ENCODE data around the gene RNPEPL1.

Gene RNPEPL1

DNA sequence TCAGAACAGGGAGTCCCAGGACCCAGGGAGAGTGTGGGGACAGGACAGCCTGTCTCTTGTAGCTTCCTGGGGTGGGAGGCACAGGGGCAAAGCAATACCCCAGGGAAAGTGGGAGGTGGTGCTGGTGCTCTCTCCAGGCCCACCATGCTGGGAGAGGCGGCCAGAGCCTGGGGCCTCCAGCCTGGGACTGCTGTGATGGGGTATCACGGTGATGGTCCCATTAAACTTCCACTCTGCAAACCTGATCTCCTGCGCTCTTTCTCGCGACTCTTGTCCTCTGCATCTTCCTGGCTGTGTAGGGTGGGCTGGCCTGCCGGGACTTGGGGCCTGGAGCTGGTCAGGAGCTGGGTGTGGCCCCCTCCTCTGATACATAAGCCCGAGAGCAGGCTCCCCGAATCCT lies 10.2 kb downstream of the RNPEPL1 start:
- no peak for FAIRE-seq

DNA sequence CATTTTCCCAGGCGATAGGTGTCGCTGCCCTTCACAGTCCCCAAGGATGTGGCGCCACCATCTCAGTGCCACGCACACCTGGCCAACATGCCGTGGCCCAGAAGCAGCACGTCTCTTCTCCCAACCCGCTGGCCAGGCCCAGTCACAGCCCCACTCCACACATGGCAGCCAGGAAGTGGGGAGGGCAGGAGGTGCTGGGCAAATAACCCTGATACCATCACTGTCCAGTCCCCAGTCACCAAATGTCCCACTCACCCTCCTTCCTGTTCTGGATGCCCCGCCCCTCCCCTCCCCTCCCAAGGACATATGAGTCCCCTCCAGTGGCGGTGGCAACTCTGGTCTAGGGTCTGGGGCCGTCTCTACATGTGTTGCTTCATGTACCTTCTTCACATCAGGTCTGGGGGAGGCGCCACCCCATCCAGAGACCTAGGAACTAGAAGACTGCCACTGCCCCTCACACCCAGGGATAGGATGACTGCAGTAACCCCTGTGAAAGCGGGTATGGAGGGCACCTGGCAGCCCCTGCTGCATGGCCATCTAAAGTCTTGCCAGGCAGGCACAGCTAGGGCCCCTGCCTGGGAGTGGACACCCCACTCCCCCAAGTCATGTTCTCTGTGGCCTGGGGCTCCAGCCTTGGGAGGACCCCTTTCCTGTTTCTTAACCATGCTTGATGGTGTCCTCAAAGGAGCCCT lies 10.9 kb downstream of the RNPEPL1 start:
- FAIRE-seq = no peak

DNA sequence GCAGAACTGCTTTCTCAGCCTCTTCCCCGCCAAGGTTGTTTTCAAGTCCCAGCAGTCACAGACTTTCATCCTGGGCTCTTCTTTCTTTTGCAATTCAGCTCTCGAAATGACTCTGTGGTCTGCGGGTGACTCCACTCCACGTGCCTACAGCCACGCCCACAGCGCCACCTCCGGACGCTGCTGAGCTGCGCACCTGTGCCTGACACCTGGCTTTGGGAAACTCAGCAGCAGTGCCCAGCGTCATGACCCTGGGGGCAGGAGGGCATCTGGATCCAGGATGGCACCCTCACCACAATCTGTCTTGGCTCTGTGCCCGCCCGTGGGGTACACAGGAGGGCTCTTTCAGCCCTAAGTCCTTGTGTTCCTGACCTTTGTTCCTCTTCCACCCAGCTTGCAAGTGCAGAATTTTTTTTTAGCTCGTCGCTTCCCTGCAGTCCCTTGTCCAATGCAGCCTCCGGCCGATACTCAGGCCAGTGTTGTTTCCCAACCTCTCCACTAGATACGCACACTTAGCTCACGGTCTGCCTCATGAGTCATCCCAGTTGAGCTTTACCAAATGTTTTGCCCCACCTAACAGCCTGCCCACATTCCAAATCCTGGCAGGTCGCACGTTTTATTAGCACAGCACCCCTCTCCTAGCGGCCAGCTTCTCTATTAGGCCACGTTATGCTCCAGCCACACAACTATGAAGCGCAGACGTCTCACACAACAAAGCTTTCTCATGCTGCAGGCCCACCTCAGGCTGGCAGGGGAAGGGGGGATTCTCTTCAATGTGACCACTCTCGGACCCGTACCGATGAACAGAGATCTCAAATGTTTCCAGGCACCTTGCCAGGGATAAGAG lies 11.7 kb downstream of the RNPEPL1 start:
- FAIRE-seq = no peak

DNA sequence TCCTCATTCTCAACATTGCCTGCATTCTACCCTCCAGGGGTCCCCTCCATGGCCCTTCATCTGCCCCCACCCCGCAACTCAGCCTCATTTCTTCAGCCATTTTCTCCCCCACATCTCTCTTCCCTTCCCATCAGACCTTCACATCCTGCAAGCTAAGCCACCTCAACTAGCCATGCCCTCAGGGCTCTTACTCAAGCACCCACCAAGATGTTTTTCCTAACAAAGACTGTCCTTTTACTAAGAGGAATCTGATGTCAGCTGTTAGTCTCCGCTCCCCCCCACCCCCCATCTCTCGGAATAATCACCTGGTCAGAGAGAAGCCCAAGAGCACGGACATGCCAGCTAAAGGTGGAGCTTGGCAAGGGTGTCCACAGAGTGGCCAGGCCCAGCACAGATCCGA lies 13.5 kb downstream of the RNPEPL1 start:
- no peak for FAIRE-seq

DNA sequence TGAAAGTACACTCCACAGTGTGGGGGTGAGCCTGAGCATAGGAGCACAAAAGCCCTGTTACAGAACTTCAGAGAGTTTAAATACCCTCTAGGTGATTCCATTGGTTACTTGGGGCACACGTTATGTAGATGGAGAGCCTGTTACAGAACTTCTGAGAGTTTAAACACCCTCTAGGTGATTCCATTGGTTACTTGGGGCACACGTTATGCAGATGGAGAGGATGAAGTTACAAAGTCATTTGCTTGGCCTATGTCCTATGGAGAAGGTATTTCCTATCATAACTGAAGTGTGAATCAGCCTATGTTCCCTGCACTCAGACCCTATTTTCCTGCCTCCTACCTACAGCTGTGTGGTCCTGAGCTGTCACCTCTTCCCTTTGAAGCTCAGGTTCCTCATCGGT lies 14.5 kb downstream of the RNPEPL1 start:
- FAIRE-seq = no peak

DNA sequence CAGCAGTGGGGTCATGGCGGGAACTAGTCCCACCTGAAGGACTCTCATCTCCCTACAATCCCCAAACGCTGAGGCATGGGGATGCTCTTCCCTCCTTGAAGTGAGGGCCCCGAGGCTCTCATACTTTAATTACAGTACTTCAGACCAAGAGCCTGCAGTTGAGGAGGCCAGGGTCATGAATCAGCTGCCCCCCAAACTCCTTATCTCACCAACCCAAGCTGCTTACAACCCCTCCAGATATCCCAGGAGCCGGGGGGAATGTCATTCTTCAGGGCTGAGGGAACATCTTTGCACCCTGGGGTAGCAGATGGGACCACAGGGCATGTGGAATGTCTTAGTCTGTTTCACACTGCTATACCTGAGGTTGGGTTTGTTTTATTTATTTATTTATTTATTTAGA lies 15.5 kb downstream of the RNPEPL1 start:
- no peak for FAIRE-seq

DNA sequence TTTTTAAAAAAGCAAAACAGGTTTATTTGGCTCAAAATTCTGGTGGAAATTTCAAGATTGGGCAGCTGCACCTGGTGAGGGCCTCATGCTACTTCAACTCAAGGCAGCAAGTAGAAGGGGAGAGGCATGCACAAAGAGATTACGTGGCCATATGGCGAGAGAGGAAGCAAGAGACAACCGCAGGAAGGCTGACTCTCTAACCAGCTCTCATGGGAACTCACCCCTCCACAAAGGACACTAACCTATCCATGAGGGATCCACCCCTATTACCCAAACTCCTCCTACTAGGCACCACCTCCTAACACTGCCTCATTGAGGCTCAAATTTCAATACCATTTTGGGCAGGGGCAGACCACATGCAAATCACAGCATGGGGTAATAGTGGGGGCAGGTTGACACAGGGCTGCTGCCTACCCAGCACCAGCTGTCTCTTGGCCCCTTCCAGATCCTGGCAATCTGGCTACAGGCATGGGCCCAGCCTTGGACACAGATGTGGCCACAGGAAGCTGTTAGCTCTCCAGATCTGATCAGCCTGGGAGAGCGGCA lies 16.3 kb downstream of the RNPEPL1 start:
- no peak for FAIRE-seq

DNA sequence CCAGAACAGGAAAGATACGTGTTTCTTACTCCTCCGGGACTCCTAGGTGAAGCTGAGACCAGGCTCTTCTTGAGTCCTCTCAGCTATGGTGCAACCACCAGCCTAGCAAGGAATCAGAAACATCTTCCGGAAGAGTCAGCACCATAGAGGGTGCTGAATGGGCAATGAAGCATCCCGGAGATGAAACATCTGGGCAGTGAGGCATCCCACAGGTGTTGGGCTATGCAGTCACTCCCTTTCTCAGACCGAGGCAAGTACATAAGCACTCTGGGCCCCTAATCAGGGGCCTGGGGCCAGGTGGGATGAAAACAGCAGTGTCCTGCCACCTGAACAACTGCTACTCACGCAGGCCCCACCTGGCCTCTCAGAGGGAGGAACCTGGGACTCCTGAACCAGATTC lies 16.8 kb downstream of the RNPEPL1 start:
- no peak for FAIRE-seq

DNA sequence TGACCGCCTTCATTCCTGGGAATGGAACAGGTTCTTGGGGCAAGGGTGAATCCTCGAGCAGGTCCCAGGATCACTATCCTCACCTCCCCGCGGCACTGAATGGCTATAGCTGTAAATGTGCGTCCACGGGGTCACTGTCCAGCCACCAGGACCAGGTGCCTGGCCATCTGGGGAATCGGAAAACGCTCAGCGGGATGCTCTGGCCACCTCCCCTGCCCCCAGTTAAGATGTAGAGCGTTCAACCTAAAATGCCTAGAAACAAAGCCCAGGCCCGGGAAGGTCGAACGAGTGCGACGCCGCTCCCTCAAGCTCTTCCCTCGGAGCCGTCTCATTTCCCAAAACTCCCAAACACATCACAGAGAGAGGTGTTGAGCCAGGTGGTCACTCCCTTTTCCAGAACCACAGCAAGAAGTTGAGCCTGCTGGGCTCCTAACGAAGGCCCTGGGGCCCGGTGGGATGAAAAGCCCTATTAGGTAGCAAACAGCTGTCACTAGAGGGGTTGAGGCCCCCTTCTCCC lies 17.5 kb downstream of the RNPEPL1 start:
- no peak for FAIRE-seq

DNA sequence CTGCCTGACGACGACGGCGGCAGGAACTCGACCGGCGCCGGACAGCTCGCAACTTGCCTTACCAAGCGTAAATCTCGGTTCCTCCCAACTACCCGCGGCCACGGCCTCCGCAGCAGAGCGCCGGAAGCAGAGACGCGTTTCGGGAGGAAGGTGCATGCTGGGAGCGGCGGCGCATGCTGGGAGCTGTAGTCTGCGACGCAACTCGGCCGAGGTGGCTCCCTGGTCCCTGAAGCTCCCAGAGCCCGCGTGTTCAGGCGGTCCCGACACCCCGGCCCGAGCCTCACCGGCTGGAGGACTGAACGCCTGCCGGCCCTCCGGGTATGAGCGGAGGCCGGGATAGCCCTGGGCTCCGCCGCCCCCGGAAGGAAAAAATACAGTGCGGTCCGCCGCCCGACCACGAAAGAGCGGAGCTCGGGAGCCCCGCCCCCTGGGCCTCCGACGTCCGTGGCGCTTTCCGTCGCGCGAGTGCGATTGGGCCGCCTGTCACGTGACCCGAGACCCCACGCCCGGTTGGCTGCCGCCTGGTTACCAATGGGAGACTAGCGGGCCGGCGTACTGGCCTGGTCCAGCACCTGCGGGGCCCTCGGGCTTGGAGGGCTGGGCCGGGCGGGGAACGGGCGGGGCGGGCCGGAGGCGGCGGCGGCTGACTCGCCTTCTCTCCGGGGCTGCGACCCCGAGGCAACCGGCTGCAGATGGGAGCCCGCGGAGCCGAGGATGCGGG lies 18.1 kb downstream of the RNPEPL1 start, which contains the start of gene CAPN10:
Gene CAPN10 (plus strand): TSS at position 537 of the 721 bp plus-strand sequence. CDS start 178 bp downstream, at position 715.
- FAIRE-seq = no peak

DNA sequence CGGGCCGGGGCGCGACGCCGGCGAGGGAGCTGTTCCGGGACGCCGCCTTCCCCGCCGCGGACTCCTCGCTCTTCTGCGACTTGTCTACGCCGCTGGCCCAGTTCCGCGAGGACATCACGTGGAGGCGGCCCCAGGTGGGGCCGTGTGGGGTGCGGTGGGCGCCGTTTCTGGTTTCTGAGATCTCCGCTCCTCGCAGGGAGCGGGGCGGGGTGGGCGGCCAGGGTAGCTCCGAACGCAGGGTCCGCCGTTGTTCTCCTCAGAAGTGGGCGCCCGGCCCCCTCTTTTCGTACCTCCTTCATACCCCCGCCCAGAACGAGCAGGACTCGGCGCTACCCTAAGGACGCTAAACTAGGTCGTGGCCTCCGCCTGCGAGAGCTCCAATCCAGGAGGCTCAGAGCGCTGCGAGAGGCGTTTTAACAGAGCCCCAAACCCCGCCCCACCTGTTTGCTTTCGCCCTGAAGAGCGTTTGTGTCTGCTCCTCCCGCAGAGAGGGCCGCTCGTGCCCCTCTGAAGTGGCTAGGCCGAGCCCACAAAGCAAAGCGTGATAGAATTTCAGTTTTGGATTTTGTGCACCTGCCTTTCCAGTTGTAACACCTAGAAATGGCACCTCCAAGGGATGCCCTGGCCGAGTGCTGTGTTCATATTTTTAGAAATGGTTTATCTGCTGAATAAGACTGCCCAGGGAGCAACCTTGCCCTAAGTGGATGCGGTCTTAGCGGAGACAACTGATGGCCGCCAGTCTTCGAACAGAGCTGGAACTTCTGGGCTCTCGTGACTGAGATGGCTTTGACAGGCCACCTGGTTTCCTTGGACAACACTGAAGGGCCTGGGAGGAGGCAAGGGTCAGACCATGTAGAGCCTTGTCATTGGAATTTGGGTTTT lies 18.9 kb downstream of the RNPEPL1 start:
- no peak for FAIRE-seq

DNA sequence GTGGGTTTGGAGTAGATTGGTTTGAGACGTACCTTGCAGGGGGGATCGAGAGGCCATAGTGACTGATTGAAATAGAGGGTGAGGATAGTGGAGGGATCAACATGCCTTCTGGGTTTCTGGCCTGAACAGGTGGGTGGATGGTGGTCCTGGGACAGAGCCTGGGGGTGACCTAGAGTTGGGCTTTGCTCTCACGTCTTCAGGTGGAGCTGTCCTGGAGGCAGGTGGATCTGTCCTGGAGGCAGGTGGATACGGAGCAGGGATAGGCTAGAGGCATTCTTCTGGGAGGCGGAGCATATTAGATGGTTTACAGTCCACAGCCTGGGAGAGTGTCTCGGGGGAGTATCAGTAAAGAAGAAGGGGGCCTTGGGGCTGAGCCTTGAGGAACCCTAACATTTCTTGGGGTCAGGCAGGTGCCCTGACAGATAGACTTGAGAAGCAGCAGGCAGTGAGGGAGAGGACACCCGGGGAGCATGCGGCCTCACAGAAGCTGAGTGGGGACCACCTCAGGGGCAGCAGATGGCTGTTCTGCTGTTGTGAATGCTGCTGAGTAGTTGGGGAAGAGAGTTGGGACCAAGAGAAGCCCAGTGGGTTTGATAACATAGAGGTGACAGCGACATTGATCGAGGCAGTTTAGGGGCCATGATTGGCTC lies 19.8 kb downstream of the RNPEPL1 start:
- no peak for FAIRE-seq

DNA sequence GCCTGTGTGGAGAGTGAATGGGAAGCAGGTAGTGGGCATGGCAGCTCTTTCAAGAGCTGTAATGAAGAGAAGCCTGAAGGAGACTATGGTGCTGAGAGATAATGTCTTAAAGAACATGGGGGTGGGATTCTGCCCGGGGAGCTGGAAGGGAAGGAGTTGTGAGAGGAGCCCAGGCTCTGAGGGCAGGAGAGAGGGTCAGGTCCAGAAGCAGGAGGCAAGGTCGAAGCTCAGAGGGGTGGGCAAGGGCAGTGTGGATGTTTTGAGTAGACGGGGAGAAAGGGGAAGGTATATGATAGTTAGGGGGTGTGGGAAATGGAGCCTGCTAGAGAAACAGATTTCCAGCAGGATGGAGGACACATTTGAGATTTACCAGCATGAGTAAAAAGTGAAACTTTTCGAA lies 20.4 kb downstream of the RNPEPL1 start:
- no peak for FAIRE-seq

DNA sequence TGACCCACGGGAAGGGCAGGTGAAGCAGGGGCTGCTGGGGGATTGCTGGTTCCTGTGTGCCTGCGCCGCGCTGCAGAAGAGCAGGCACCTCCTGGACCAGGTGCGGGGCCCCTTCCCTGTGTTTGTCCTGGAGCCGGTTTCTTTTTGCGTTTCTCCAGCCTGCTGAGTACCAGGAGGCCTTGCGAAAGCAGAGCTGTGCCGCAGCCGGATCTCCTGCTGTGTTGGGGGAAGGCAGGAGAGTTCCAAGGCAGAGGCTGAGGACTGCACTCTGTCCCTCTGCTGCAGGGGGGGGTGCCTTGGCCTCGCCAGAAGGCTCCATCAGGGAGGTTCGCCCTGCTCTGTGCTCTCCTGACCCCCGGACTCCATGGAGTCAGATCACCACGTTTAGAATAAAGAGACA lies 21.1 kb downstream of the RNPEPL1 start:
- no peak for FAIRE-seq

DNA sequence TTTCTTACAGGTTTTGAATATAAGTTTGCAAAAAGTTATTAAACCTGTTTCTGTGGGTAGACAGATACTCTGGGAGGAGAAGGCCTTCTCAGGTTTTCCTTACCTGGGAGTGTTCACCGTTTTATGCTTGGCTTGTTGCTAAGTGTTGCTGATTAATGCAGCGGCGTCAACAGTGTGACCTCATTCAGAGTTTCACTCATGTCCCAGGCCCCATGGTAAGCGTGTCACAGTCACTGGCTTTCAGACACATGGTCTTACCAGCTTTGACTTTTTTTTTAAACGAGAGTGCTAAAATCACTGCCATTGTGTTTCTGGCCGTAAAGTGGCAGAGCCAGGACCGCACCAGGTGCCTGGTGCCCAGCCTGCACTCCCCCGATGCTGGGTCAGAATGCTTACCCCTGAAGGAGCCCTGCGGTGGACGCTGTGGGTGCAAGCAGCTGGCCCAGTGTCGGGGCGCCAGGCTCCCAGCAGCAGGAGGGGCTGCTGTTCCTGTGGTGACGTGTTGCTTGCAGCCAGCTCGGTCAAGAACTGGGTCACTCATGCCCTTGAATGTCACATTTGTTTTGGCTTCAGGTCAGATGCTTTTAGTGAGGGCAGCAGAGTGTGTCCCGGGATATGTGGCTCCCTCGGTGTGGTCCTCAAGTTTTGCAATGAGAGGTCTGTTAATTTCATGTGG lies 21.7 kb downstream of the RNPEPL1 start:
- FAIRE-seq = no peak

DNA sequence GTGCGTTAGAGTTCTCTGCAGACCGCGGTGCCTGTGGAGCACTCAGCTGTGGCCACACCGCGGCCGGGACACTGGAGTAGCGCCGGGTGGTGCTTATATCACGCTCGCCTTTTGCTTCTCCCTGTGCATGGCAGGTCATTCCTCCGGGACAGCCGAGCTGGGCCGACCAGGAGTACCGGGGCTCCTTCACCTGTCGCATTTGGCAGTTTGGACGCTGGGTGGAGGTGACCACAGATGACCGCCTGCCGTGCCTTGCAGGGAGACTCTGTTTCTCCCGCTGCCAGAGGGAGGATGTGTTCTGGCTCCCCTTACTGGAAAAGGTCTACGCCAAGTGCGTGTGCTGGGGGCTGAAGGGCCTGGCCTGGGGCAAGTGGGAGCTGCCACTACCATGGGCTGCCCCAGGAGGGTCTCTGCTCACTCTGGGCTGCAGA lies 22.4 kb downstream of the RNPEPL1 start:
- FAIRE-seq = no peak

DNA sequence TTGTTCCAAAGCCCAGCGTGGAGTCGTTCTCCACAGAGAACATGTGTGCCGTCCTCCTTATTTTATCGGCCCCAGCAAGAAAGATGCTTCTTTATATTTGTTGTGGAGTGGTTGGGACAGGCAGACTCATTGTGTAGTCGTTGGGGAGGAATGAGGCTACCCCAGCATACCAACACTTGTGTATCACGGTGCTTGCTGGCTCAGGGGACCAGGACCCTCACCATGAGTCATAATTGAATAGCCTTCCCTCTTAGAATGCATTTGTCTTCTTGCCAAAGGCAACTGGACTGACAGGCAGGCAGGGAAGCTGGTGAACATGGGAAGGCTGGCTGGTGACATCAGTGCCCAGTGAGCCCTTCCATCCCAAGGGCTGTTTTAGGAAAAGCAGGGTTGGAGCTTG lies 22.9 kb downstream of the RNPEPL1 start:
- FAIRE-seq = no peak

DNA sequence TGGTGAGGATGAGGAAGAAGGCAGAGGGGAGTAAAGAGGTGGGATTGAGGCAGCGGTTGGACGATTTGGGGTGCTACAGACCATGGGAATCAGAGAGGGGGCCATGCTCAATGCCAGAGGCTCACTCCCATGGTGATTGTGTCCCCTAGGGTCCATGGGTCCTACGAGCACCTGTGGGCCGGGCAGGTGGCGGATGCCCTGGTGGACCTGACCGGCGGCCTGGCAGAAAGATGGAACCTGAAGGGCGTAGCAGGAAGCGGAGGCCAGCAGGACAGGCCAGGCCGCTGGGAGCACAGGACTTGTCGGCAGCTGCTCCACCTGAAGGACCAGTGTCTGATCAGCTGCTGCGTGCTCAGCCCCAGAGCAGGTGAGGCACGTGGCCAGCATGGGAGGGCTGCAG lies 23.5 kb downstream of the RNPEPL1 start:
- no peak for FAIRE-seq

DNA sequence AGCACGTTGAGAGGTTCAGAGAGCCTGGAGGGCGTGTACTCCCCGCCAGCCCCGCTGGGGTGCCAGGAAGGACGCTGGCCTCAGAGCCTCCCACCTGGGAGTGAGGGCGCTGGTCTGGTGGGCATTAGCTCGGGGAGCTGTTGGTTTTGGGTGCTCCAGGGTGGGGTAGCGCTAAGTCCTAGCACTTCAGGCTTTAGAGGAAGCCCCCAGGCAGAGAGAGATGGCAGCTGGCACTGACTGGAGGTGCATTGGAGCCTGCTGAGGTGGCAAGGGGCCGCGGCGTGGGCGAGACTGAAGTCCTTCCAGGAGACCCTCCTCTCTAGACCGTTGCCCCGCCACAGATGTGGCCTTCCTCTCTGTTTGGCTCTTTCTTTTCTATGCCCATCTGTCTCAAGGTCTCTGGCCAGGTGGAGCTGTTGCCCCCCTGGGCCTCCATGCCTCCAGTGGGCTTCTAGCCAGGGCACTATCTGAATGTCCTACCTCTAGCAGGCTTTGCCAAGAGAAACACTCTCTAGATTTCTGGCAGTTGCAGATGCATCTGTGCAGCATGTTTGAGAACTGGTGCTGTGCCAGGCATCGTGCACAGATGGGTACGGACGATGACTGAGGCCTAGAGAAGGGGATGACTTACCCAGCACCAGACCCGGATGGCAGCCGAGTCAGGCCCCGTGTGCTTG lies 24.9 kb downstream of the RNPEPL1 start:
- FAIRE-seq = no peak

DNA sequence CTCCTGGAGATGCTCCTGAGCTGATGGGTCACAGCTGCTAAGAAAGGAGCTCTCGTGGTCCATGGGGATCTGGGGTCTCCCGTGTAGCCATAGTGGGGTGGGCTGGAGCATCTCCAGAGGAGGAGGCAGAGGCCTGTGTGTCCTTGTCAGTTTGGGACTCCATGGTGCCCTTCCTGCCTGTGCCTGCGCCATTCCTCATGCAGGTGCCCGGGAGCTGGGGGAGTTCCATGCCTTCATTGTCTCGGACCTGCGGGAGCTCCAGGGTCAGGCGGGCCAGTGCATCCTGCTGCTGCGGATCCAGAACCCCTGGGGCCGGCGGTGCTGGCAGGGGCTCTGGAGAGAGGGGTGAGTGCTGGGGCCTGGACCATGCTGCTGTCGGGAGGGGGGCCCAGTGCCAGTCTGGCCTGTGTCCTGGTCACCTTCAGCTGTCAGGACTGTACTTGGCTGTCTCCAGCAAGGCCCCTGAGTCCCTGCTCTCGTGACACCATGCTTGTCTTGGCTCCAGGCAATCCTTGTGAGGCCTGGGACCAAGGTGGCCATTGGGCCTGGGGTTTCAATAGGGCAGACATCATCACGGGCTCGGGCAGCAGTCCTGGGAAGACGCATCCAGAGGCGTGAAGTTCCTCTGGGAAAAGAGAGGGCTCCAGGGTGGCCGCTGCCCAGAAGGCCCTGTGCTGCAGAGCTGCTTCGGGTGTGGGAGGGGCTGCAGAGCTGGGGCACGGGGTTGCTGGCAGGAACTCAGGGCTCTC lies 25.6 kb downstream of the RNPEPL1 start:
- FAIRE-seq = no peak
